ENCODE data around the gene ABHD1. TPM values are rescaled to one million over a fixed set of nuclear protein-coding genes. Genes with fewer than 3 reads are reported as not detected.

Gene ABHD1
- total RNA-seq, 2 donors from 2014 or later: 0.25 TPM; not detected in 1

Other genes with a start within 250 kb of the ABHD1 start
- 10 to 100 TPM in 1 of 2 donors, 1 to 10 TPM in 1; 5.7 to 10.0 TPM for gene MAPRE3, start 153.2 kb upstream of the ABHD1 start, total RNA-seq
- 100 to 1,000 TPM; 132 to 176 TPM for gene TMEM214, start 90.8 kb upstream of the ABHD1 start, total RNA-seq
- gene AGBL5, start 72.1 kb upstream of the ABHD1 start, total RNA-seq: 10 to 100 TPM; 12.5 to 20.5 TPM
- gene OST4, start 52.2 kb upstream of the ABHD1 start, total RNA-seq: 100 to 1,000 TPM; 286 to 393 TPM
- 10 to 100 TPM in 1 of 2 donors, 1 to 10 TPM in 1; 8.7 to 14.2 TPM for gene EMILIN1, start 45.2 kb upstream of the ABHD1 start, total RNA-seq
- gene KHK, start 37.0 kb upstream of the ABHD1 start, total RNA-seq: 1 to 10 TPM; 2.5 to 5.1 TPM
- gene CGREF1, start 4.7 kb upstream of the ABHD1 start, total RNA-seq: 1 to 10 TPM in 1 of 2 donors, under 1 TPM in 1; 0.36 to 1.4 TPM
- gene PREB, start 10.8 kb downstream of the ABHD1 start, total RNA-seq: 100 to 1,000 TPM in 1 of 2 donors, 10 to 100 TPM in 1; 91.6 to 109 TPM
- gene PRR30, start 15.6 kb downstream of the ABHD1 start, total RNA-seq: not detected
- gene TCF23, start 25.2 kb downstream of the ABHD1 start, total RNA-seq: not detected
- gene ATRAID, start 88.2 kb downstream of the ABHD1 start, total RNA-seq: 10 to 100 TPM; 59.3 to 59.9 TPM
- 100 to 1,000 TPM in 1 of 2 donors, 10 to 100 TPM in 1; 40.7 to 123 TPM for gene SLC5A6, start 88.5 kb downstream of the ABHD1 start, total RNA-seq
- gene CAD, start 93.6 kb downstream of the ABHD1 start, total RNA-seq: 100 to 1,000 TPM in 1 of 2 donors, 10 to 100 TPM in 1; 50.6 to 175 TPM
- not detected for gene SLC30A3, start 139.2 kb downstream of the ABHD1 start, total RNA-seq
- gene DNAJC5G, start 151.6 kb downstream of the ABHD1 start, total RNA-seq: not detected
- gene TRIM54, start 158.6 kb downstream of the ABHD1 start, total RNA-seq: under 1 TPM; 0.28 to 0.33 TPM
- 1 to 10 TPM; 1.3 TPM for gene UCN, start 184.6 kb downstream of the ABHD1 start, total RNA-seq
- 10 to 100 TPM; 92.4 to 96.1 TPM for gene MPV17, start 199.3 kb downstream of the ABHD1 start, total RNA-seq
- gene GTF3C2, start 232.9 kb downstream of the ABHD1 start, total RNA-seq: 100 to 1,000 TPM in 1 of 2 donors, 10 to 100 TPM in 1; 85.4 to 107 TPM
- 10 to 100 TPM; 49.5 to 52.0 TPM for gene EIF2B4, start 246.5 kb downstream of the ABHD1 start, total RNA-seq
- 100 to 1,000 TPM; 100 to 113 TPM for gene SNX17, start 246.8 kb downstream of the ABHD1 start, total RNA-seq

All from natural killer cell treated with Interleukin-12 subunit alpha and Interleukin-12 subunit beta and Interleukin-15 and Interleukin-18, amount 100 ng/mL, for 72 hours (primary cell).